OCI-LY3 (cell line): Measurements from ENCODE around the gene LHX4.

ENCODE experiments used
- EZH2phosphoT487 ChIP-seq: fragments of 200-600 bp; shearing (Covaris generic); IDR thresholded peaks from 2 replicates; pipeline ENCODE4 v1.6.1; 2018; ENCODE audit warnings: antibody characterized with exemption, mixed run types, low read depth
- TF ChIP-seq, protein P1 (sequence below): fragments of 200-600, 300-600 bp; sonication (generic); IDR thresholded peaks from 2 replicates; pipeline ENCODE4 v1.5.1; 2014; ENCODE audit warnings: antibody characterized with exemption, low read length, low read depth

DNA sequence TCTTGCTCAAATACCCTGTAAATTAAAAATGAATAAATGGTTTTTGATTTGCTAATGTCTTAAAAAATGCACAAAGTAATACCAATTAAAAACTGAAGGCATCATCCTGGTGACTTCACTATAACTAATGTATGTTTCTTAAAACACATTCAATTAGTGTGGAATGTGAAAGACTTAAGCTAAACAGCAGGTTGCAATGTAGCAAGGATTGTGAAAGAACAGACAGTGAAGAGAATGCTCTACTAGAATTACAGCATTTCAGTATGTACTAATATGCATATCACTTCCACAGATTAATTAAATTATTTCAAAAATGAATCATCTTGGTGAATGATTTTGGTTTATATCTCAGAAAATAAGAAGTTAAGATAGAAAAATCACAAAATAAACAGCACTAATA is 56.4 kb downstream of the LHX4 start:
- TF ChIP-seq, protein P1, sequence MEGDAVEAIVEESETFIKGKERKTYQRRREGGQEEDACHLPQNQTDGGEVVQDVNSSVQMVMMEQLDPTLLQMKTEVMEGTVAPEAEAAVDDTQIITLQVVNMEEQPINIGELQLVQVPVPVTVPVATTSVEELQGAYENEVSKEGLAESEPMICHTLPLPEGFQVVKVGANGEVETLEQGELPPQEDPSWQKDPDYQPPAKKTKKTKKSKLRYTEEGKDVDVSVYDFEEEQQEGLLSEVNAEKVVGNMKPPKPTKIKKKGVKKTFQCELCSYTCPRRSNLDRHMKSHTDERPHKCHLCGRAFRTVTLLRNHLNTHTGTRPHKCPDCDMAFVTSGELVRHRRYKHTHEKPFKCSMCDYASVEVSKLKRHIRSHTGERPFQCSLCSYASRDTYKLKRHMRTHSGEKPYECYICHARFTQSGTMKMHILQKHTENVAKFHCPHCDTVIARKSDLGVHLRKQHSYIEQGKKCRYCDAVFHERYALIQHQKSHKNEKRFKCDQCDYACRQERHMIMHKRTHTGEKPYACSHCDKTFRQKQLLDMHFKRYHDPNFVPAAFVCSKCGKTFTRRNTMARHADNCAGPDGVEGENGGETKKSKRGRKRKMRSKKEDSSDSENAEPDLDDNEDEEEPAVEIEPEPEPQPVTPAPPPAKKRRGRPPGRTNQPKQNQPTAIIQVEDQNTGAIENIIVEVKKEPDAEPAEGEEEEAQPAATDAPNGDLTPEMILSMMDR, result no peak
- no peak for TF ChIP-seq EZH2phosphoT487
